SK-N-DZ (cell line): ENCODE results near the gene THAP4.
"Not testable (repeated sequence)": the region's sequence is repeated elsewhere in the genome, so short reads cannot be mapped to it uniquely, and the experiment has no call there.

Experiments used
- DNase-seq: peaks from one replicate; pipeline ENCODE4 v3.0.0-alpha.2; 2015; ENCODE audit warnings: low spot score

The THAP4 gene

GRCh38 chr2:241665731-241666440, 28.9 kb upstream of the THAP4 start:
- DNase-seq = no peak

GRCh38 chr2:241662731-241663130, 25.8 kb upstream of the THAP4 start:
- DNase-seq = not testable (repeated sequence)

GRCh38 chr2:241660593-241661213, 23.7 kb upstream of the THAP4 start:
- no peak for DNase-seq

- DNase-seq = peak; percentile 72
Measured at GRCh38 chr2:241659150-241659739, 22.3 kb upstream of the THAP4 start.

- no peak for DNase-seq
Measured at GRCh38 chr2:241658296-241658695, 21.3 kb upstream of the THAP4 start.

GRCh38 chr2:241657786-241658254, 20.9 kb upstream of the THAP4 start:
- DNase-seq = no peak

- DNase-seq = no peak
Measured at GRCh38 chr2:241656190-241656741, 19.3 kb upstream of the THAP4 start.

GRCh38 chr2:241655516-241656189, 18.7 kb upstream of the THAP4 start:
- no peak for DNase-seq

- no peak for DNase-seq
Measured at GRCh38 chr2:241654551-241654950, 17.6 kb upstream of the THAP4 start.

GRCh38 chr2:241653210-241653750, 16.3 kb upstream of the THAP4 start:
- no peak for DNase-seq

- DNase-seq = no peak
Measured at GRCh38 chr2:241652722-241653121, 15.8 kb upstream of the THAP4 start.

GRCh38 chr2:241652142-241652541, 15.2 kb upstream of the THAP4 start:
- DNase-seq = no peak

- DNase-seq = no peak
Measured at GRCh38 chr2:241649927-241650326, 13.0 kb upstream of the THAP4 start.

- no peak for DNase-seq
Measured at GRCh38 chr2:241649404-241649803, 12.4 kb upstream of the THAP4 start.

- no peak for DNase-seq
Measured at GRCh38 chr2:241648453-241648852, 11.5 kb upstream of the THAP4 start.

- DNase-seq = no peak
Measured at GRCh38 chr2:241645915-241646645, 9.1 kb upstream of the THAP4 start.

- DNase-seq = no peak
Measured at GRCh38 chr2:241645056-241645914, 8.3 kb upstream of the THAP4 start.

- DNase-seq = no peak
Measured at GRCh38 chr2:241641631-241642030, 4.7 kb upstream of the THAP4 start.

GRCh38 chr2:241640165-241640795, 3.3 kb upstream of the THAP4 start:
- no peak for DNase-seq

- no peak for DNase-seq
Measured at GRCh38 chr2:241639385-241639784, 2.4 kb upstream of the THAP4 start.
